Loucy (cell line): Measurements from ENCODE around the gene LSM5.

Experiments
- H2AFZ ChIP-seq: fragments of 200-600 bp; sonication (generic); 2 replicates; pipeline ENCODE4 v1.6.0; 2016; ENCODE audit warnings: antibody characterized with exemption, mild to moderate bottlenecking, low read length, moderate library complexity
- H3F3A ChIP-seq: fragments of 200-600 bp; 2 replicates; pipeline ENCODE4 v1.6.0; 2016; ENCODE audit warnings: antibody characterized with exemption, low read depth, mild to moderate bottlenecking
- H3K27me3 ChIP-seq: fragments of 200-600 bp; sonication (generic); 2 replicates; pipeline ENCODE4 v1.6.1; 2014; ENCODE audit warnings: low read length, mild to moderate bottlenecking; ENCODE audit not compliant: insufficient read depth, poor library complexity, severe bottlenecking
- H3K36me3 ChIP-seq: fragments of 200-600 bp; sonication (generic); 2 replicates; pipeline ENCODE4 v1.6.1; 2016; ENCODE audit warnings: low read length; ENCODE audit not compliant: insufficient read depth
- H3K4me1 ChIP-seq: fragments of 200-600 bp; sonication (generic); 2 replicates; pipeline ENCODE4 v1.5.1; 2014; ENCODE audit warnings: low read length, mild to moderate bottlenecking; ENCODE audit not compliant: insufficient read depth, poor library complexity, severe bottlenecking
- H3K4me2 ChIP-seq: fragments of 200-600 bp; sonication (generic); 2 replicates; pipeline ENCODE4 v1.6.0; 2014; ENCODE audit warnings: antibody characterized with exemption, low read length, low read depth, mild to moderate bottlenecking; ENCODE audit not compliant: poor library complexity, severe bottlenecking
- H3K4me3 ChIP-seq: fragments of 200-600 bp; sonication (generic); 2 replicates; pipeline ENCODE4 v1.5.1; 2014; ENCODE audit warnings: low read length, mild to moderate bottlenecking, mixed read lengths; ENCODE audit not compliant: poor library complexity, severe bottlenecking
- H3K79me2 ChIP-seq: fragments of 200-600 bp; sonication (generic); 2 replicates; pipeline ENCODE4 v1.6.1; 2014; ENCODE audit warnings: low read length; ENCODE audit not compliant: insufficient read depth
- H3K9ac ChIP-seq: fragments of 200-600 bp; sonication (generic); 2 replicates; pipeline ENCODE4 v1.6.0; 2014; ENCODE audit warnings: mild to moderate bottlenecking, low read depth, low read length, moderate library complexity; ENCODE audit not compliant: poor library complexity, severe bottlenecking
- H3K9me2 ChIP-seq: fragments of 200-600 bp; sonication (generic); replicated peaks from 2 replicates; pipeline ENCODE4 v1.6.1; 2016; ENCODE audit warnings: low read depth, low read length, mixed read lengths
- H3K9me3 ChIP-seq: fragments of 200-600 bp; sonication (generic); 2 replicates; pipeline ENCODE4 v1.6.1; 2014; ENCODE audit warnings: mild to moderate bottlenecking, antibody characterized with exemption, low read length, low read depth; ENCODE audit not compliant: insufficient read depth
- H4K20me1 ChIP-seq: fragments of 200-600 bp; sonication (generic); 2 replicates; pipeline ENCODE4 v1.6.0; 2014; ENCODE audit warnings: antibody characterized with exemption, low read length, mild to moderate bottlenecking; ENCODE audit not compliant: insufficient read depth, poor library complexity, severe bottlenecking
- CTCF ChIP-seq: fragments of 200-600 bp; sonication (generic); conservative IDR thresholded peaks from 2 replicates; pipeline ENCODE4 v1.5.1; 2014; ENCODE audit warnings: mild to moderate bottlenecking, antibody characterized with exemption, low read length
- EZH2phosphoT487 ChIP-seq: fragments of 200-600 bp; IDR thresholded peaks from 2 replicates; pipeline ENCODE4 v1.6.1; 2018; ENCODE audit warnings: antibody characterized with exemption, mild to moderate bottlenecking, moderate library complexity, borderline replicate concordance

The LSM5 gene

GRCh38 chr7:32531402-32531801 is 41.2 kb upstream of the LSM5 start:
- H3K79me2 ChIP-seq: peaks cover 31% of the 10 kb centered on the region; the same call in 1 of the 2 replicates

GRCh38 chr7:32525839-32526238 is 35.7 kb upstream of the LSM5 start:
- H3K79me2 ChIP-seq: peaks cover 60% of the 10 kb centered on the region; the same call in 1 of the 2 replicates
- no peaks in the 10 kb centered on the region for H3K27me3 ChIP-seq
- H3K9ac ChIP-seq: no peak overlapping the region

More at GRCh38 chr7:32531402-32531801, 41.2 kb upstream of the LSM5 start:
- no peak for TF ChIP-seq EZH2phosphoT487
- no peak for TF ChIP-seq CTCF
- H3K4me3 ChIP-seq: no peak overlapping the region
- no peaks in the 10 kb centered on the region for H3K4me1 ChIP-seq
- H3K27me3 ChIP-seq: no peaks in the 10 kb centered on the region
- no peaks in the 10 kb centered on the region for H3F3A ChIP-seq
- H3K9ac ChIP-seq: no peak overlapping the region
- H3K9me2 ChIP-seq: no peaks in the 10 kb centered on the region
- peaks cover 15% of the 10 kb centered on the region; the same call in 1 of the 2 replicates for H3K36me3 ChIP-seq
- no peak overlapping the region for H2AFZ ChIP-seq
- H4K20me1 ChIP-seq: no peaks in the 10 kb centered on the region
- peaks cover 6% of the 10 kb centered on the region; the same call in 1 of the 2 replicates for H3K9me3 ChIP-seq
- no peak overlapping the region for H3K4me2 ChIP-seq

GRCh38 chr7:32524631-32525030 is 34.5 kb upstream of the LSM5 start:
- Histone ChIP-seq H2AFZ (no peak overlapping the region), H3K9ac (no peak overlapping the region), H3K27me3 (no peaks in the 10 kb centered on the region), H3K36me3 (peaks cover 10% of the 10 kb centered on the region; the same call in 1 of the 2 replicates), H4K20me1 (no peaks in the 10 kb centered on the region), H3K9me3 (peaks cover 23% of the 10 kb centered on the region), H3K9me2 (no peaks in the 10 kb centered on the region), H3K4me2 (no peak overlapping the region), H3F3A (no peaks in the 10 kb centered on the region), H3K4me3 (no peak overlapping the region), H3K79me2 (peaks cover 71% of the 10 kb centered on the region; the same call in 1 of the 2 replicates), H3K4me1 (no peaks in the 10 kb centered on the region)
- TF ChIP-seq CTCF: no peak
- no peak for TF ChIP-seq EZH2phosphoT487

More at GRCh38 chr7:32525839-32526238, 35.7 kb upstream of the LSM5 start:
- no peak overlapping the region for H2AFZ ChIP-seq
- TF ChIP-seq EZH2phosphoT487 (no peak), CTCF (no peak)
- H3K4me1 ChIP-seq: no peaks in the 10 kb centered on the region
- H3K9me2 ChIP-seq: no peaks in the 10 kb centered on the region
- H3F3A ChIP-seq: no peaks in the 10 kb centered on the region
- H3K4me2 ChIP-seq: no peak overlapping the region
- H3K4me3 ChIP-seq: no peak overlapping the region
- no peaks in the 10 kb centered on the region; the same call in 1 of the 2 replicates for H3K36me3 ChIP-seq
- no peaks in the 10 kb centered on the region for H4K20me1 ChIP-seq
- peaks cover 12% of the 10 kb centered on the region; the same call in 1 of the 2 replicates for H3K9me3 ChIP-seq
